Activated CD4-positive, alpha-beta T cell treated with anti-CD3 and anti-CD28 coated beads for 48 hours (primary cell): ENCODE measurements around the gene KDM4B.
"Not testable (repeated sequence)": the region's sequence is repeated elsewhere in the genome, so short reads cannot be mapped to it uniquely, and the experiment has no call there.

Experiments used
- DNase-seq: peaks from one replicate; pipeline ENCODE4 v3.0.0-alpha.2; 2020

Gene KDM4B

DNA sequence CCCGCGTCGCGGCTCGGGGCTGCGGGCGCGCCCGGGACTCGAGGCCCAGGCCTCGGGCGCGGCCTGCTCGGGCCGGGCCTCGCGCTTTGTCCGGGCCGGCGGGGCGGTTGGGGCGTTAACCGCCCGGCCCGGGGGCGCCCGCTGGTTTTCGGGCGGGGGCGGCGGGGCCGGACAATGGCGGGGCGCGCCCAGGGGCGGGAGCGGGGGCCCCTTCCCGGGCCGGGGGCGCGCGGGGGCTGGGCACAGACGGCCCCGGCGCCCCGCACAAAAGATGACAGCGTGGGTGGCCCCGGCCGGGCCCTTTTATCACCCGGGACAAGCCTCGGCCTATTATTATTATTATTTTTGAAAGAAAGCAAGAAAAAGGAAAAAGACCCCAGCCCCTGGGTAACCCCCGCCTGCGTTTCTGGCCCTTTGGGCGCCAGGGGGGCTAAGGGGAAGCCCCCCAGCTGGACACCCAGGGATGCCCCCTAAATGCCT lies 419 bp downstream of the KDM4B start:
- no peak for DNase-seq

DNA sequence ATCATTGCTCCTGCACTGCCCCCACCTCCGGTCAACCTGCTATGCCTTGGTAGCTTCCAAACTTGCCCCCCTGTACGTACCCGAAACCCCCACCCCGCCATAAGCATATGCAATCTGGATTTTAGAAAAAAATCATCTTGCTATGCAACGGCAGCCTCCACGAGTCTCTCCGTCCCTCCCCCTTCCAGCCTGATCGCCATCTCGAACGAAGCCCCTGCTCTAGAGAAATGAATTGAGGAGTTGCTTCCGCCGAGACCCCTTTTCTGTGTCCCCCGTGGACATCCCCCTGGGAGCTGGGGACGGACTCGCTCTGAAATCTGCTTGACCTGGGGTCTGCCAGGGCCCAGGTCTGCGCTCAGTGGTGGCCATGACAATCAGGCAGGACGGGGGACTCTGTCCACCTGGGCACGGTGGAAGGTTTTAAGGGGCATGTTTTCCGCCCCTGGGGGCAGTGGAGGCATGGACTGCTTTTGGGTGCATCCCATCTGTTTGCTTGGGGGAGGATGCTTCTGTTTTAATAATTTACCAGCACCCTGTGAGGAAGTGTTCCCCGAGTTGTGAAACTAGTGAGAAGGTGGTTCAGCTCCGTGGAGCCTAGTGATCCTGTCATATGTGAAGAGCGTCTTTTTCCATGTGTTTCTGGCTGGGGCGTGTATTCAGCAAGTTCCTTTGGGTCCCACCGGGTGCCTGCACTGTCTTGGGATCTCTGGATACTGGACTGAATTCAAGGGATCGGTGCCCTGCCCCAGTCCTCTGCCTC lies 1.0 kb downstream of the KDM4B start:
- peak; percentile 13 for DNase-seq

DNA sequence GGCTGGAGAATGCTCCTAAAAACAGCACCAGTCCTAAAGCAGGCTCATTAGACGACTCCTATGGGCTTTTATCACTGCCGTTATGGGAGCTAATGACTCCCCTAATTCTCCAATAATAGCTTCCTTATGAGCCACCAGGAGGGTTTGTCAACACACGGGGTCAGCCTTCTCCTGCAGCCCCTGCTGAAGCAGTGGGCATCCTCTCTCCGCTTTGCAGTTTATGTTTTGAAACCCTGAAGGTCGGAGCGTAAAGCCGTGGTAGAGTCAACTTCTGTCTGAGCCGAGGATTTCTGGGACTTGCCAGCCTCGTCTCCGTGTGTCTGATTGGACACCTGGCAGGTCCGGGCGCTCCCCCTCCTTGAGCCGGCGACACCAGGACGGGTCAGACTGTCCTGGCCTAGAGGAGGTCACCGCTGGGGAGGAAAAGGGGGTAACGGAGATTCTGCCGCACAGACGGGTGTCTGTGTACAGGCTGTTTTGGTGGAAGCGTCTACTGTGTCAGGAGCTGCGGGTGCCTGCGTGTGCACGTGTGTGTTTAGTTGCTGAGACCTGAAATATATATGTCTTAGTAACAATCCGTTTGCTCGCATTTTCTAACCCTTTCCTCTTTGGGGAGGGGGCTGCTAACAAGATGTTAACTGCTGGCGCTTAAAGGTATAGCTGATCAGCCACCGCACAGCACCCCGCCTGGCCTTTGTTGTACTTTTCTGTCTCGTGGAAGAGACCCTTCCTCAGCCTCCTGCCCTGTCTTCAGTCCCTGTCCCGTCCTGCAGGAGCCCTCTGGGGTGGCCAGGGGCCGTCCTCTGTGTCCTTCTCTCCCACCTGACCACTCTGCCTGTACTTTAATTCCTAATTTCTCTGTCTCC lies 1.9 kb downstream of the KDM4B start:
- DNase-seq, result peak; percentile 10

DNA sequence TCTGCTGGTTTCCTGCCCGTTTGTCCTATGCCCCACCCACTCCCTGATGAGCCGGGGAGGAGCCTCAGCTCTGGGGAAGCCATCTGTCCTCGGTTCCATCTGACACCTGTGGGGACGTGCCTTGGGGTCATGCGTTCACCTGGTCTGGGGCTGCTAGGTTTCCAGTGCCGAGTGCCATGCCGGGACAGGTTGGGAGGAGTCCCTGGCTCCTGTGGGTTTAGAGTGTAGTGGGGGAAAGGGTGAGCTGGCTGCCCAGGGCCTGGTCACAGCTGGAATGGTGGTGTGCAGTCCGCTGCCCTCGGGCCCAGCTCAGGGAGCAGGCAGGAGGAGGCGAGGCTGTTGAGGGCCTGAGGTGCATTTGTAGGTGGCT lies 2.5 kb downstream of the KDM4B start:
- peak; percentile 57 for DNase-seq

DNA sequence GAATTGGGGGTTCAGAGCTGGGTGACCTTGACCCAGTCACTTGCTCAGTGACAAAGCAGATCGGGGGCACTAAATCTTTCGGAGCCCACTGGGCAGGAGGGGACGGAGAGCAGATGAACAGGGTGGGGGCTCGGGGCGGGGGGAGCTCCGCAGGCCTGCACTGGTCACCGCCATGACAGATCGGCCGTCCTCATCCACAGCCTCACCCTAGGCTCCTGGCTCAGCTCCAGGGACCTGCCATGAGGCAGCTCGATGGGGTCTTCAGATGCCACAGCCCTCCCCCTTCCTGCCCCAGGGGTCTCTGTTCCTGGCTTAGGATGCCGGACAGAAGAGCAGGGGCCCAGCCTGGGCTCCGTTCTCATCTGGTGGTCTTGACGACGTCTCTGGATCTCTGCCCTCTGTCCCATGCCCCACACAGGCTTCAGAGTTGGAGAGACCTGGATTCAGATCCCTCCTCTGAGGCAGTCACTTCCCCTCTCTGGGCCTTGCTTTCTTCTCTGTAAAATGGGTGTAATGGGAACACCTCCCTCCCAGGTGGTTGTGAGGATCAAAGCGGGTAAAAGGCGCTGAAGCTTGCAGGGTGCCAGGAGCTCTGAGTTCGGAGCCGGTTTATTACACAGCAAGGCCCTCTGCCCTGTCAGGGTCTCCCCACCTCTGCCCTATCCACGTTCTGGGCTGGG lies 3.0 kb downstream of the KDM4B start:
- no peak for DNase-seq

GRCh38 chr19:4972509-4973230 lies 3.8 kb downstream of the KDM4B start:
- DNase-seq, result no peak

GRCh38 chr19:4974880-4975469 lies 6.1 kb downstream of the KDM4B start:
- DNase-seq, result no peak

GRCh38 chr19:4975601-4976000 lies 6.7 kb downstream of the KDM4B start:
- DNase-seq, result not testable (repeated sequence)

DNA sequence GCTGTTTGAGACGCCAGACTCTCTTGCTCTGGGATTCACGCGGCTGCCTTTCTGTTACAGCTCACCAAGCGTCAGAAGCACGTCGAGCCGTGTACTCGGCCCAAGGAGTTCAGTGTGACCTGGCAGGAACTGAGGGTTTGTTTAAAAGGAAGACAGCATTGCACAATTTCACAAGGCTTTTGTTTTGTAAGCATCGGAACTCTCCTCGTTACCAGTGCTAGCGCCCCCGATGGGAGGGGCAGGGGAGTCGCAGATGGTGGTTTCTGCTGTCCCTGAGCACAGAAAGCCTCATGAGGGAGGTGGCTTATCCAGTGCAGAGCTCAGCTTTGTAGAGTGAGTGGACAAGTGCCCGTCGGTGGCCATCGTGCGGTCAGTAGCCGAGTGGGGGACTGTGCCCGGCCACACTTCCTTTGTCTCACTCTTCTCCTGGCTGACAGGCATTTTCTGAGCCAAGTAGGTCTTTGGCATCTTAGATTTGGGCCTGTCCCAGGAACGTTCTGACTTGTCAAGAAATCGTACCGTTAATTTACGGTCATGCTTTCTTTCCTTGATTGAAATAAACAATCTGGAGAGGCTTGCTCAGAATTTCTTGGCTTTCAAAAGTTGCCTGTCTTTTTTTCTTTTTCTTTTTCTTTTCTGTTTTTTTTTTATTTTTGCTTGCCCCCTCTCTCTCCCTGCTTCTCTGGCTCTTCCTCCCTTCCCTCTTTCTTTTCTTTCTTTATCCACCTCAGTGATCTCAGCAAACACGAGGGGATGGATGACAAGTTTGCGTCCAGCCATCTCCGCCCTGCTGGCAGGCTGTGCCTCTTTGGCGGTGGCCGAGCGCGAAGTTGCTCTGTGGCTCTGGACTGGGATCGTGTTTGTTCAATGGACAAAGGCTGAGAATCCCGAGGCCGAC lies 7.7 kb downstream of the KDM4B start:
- no peak for DNase-seq

DNA sequence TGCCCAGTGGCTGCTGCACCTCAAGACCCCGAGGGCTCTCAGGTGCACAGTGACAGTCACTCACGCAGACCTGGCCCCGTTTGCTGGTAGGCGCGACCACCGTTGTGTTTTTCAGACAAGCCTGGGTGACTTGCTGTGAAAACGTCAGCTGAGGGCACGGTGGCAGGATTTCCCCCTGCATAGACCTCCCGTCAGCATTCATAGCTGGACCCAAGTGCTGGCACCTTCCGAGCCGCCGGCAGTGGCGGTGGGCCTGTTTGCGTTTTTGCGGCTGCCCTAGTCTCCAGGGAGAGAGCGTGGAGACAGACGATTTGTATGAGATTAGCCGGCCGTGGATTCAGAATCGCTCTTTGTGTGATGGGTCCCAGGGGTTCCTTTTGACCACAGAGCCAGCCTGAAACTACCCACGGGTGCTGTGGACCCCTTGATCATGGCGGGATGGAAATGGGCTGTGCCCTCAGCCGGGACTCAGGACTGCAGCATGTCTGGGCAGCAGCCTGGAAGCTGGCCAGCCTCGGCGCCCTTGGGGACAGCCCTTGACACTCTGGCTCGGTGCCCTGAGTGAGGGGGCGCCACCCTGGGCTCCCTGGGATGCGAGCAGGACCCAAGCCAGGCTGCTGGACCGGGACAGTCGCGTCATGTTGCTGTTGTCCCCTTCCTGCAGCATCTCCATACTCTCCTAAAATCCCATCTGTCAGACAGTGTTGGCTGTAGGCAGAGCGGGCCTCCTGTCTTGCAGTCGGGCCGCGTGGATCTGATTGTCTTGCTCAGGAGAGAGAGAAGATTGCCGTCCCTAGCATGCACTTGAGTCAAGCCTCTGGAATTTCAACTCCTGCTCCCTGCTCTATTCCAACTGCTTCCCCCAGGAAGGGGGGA lies 8.6 kb downstream of the KDM4B start:
- DNase-seq, result no peak

DNA sequence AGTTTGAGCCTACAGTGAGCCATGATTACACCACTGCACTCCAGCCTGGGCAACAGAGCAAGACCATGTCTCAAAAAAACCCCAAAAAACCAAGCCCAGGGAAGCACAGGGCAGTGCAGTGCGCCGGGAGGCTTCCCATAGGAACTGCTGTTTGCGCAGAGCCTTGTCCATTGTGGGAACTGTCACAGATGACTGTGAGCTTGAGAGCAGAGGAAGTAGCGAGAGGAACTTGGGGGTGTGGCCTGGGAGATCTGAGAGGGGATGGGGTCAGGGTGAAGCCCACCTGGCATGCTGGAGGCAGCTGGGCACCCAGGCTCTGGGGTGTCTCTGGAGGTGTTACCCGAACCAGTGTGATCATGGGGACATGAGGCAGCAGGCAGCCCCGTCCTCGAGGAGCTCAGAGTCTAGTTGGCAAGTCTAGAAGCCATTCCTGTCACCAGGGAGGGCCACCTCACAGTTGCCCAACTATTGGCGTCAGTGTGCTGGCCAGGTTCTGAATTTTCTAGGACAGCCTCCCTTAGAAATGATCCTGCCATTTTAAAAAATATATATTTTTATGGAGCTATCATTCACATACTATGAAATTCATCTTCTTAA lies 10.4 kb downstream of the KDM4B start:
- no peak for DNase-seq

DNA sequence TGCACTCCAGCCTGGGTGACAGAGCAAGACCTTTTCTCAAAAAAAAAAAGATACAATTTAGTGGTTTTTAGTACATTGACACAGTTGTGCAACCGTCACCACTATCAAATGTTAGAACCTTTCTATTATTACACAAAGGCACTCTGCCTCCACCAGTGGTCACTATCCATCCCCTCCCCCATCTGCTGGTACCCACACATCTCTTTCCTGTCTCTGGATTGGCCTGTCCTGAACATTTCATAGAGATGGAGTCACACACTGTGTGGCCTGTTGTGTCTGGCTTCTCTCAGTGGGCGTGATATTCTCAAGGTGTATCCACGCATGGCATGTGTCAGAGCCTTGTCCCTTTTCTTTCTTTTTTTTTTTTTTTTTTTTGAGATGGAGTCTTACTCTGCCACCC lies 11.2 kb downstream of the KDM4B start:
- no peak for DNase-seq

GRCh38 chr19:4980838-4981680 lies 12.1 kb downstream of the KDM4B start:
- DNase-seq, result no peak

DNA sequence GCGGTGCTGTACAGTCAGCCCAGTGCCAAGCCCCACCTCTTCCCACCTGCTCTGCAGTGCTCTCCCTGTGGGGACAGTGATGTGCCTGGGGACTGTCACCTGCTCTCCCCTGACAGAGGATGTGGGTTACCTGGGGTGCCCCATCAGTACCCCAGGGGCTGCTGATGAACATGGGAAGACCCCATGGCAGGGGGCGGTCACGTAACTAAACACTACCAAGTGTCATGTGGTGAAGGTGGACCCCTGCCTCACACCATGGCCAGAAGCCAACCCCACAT lies 12.7 kb downstream of the KDM4B start:
- DNase-seq, result no peak

- DNase-seq, result no peak
These were observed 14.6 kb downstream of the KDM4B start for GRCh38 chr19:4983346-4984105.

DNA sequence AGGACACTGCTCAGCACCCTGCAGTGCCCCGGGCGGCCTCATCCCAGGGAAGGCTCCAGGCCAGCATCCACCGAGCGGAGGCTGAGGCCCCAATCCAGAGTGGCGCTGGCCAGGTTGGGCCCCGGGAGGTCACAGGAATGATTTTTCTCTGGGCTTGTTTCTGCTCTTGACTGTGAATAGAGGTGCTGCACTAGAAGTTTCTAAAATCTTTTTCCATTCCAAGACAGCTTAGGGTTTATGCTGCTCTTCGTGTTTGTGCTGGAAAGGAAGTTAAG lies 15.1 kb downstream of the KDM4B start:
- DNase-seq, result no peak

DNA sequence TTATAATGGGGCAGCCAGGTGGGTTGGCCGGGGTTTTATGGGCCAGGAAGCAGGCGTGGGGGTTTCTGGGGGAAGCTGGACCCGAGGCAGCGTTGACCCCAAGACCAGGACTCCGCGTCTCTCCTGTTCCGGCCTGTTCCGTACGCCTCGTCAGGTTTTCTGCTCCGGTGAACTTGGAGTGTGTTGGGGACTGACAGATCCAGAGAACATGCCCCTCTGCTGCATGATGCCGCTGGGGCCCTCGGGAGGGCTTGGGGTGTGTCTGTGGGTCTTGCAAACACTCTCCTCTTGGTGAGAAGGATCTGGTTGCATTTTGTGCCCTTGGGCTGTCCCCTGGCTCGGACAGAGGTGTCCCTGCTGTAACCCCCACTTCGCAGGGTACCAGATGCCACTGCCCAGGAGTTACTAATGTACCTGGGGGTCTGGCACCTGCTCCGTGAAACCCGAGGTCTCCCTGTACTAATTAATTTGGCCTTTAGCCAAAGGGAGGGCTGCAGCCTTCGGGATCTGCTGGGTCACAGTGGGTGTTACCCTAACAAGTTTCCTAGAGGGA lies 15.6 kb downstream of the KDM4B start:
- DNase-seq, result no peak

GRCh38 chr19:4985551-4985991 lies 16.7 kb downstream of the KDM4B start:
- DNase-seq, result no peak
